Suppressor macrophage (primary cell): ENCODE data around the gene CNIH1.

Source experiments
- DNase-seq, 4 experiments: peaks; one replicate each; pipeline ENCODE4 v3.0.0-alpha.2; 2020 to 2022
- total RNA-seq, 17 experiments: gene quantifications; one replicate each; lab custom pipeline; 2026; ENCODE audit warnings: mixed read lengths in 6 of 17, inconsistent platforms in 3 of 17; lab: John Stamatoyannopoulos, UW

CNIH1 gene
- 25.0 to 111 (median 71.9) reads per million in 17 experiments for total RNA-seq

- DNase-seq, result peak; percentile 95 to 97 (median 96)
These were observed at the start of gene CNIH1 for GRCh38 chr14:54440873-54441868. TSS of gene CNIH1 (minus strand) at chr14:54441374. CDS start at chr14:54441327, 47 bp downstream.

GRCh38 chr14:54490445-54491175 lies 49.4 kb upstream of the CNIH1 start:
- peak in 2 of 4 experiments; percentile 49 to 54 for DNase-seq

- DNase-seq, result no peak
These were observed 48.7 kb upstream of the CNIH1 start for GRCh38 chr14:54489731-54490444.

- DNase-seq, result no peak
These were observed 48.1 kb upstream of the CNIH1 start for GRCh38 chr14:54489318-54489683.

- DNase-seq, result peak; percentile 95 to 98 (median 96)
These were observed 47.6 kb upstream of the CNIH1 start, which contains the start of gene GMFB for GRCh38 chr14:54488646-54489317. TSS of gene GMFB (minus strand) at chr14:54488980. CDS start at chr14:54488927, 53 bp downstream.

GRCh38 chr14:54488318-54488645 lies 47.1 kb upstream of the CNIH1 start:
- no peak for DNase-seq

- DNase-seq, result peak in 3 of 4 experiments; percentile 12 to 53 (median 40)
These were observed 46.6 kb upstream of the CNIH1 start for GRCh38 chr14:54487771-54488170.

- DNase-seq, result no peak
These were observed 45.5 kb upstream of the CNIH1 start for GRCh38 chr14:54486685-54487084.

- DNase-seq, result peak in 2 of 4 experiments; percentile 24 to 51
These were observed 42.7 kb upstream of the CNIH1 start for GRCh38 chr14:54483846-54484245.

- DNase-seq, result no peak
These were observed 42.0 kb upstream of the CNIH1 start for GRCh38 chr14:54483073-54483745.

- no peak for DNase-seq
These were observed 40.5 kb upstream of the CNIH1 start for GRCh38 chr14:54481695-54482094.

GRCh38 chr14:54480830-54481562 lies 39.8 kb upstream of the CNIH1 start:
- DNase-seq, result no peak

- DNase-seq, result no peak
These were observed 37.6 kb upstream of the CNIH1 start for GRCh38 chr14:54478636-54479215.

GRCh38 chr14:54475911-54476310 lies 34.7 kb upstream of the CNIH1 start:
- DNase-seq, result no peak

- no peak for DNase-seq
These were observed 34.2 kb upstream of the CNIH1 start for GRCh38 chr14:54475187-54475899.

GRCh38 chr14:54474232-54474793 lies 33.1 kb upstream of the CNIH1 start:
- DNase-seq, result no peak

- DNase-seq, result no peak
These were observed 31.1 kb upstream of the CNIH1 start for GRCh38 chr14:54472315-54472714.

GRCh38 chr14:54471641-54472040 lies 30.5 kb upstream of the CNIH1 start:
- DNase-seq, result no peak

GRCh38 chr14:54470701-54471100 lies 29.5 kb upstream of the CNIH1 start:
- no peak for DNase-seq
